Stimulated activated naive CD8-positive, alpha-beta T cell treated with anti-CD3 and anti-CD28 coated beads, Interleukin-15, amount 100 ng/mL, for 72 hours (primary cell): Measurements from ENCODE around the gene HELZ.

Experiments used
- ATAC-seq: fragments of 150-1000 bp; cut with Tn5 transposase; 2 replicates; pipeline ENCODE4 v1.10.0; 2021; ENCODE audit warnings: mild to moderate bottlenecking, moderate library complexity
- DNase-seq, 2 donors: peaks; one replicate each; pipeline ENCODE4 v3.0.0; 2021 to 2022
- H3K27ac Mint-ChIP-seq, 2 donors: one replicate each; pipeline ENCODE4 v1.8.0; 2022; ENCODE audit warnings: mild to moderate bottlenecking in 2 of 2, mixed read lengths in 2 of 2, moderate library complexity in 2 of 2
- H3K27me3 Mint-ChIP-seq: one replicate; pipeline ENCODE4 v1.8.0; 2022; ENCODE audit warnings: mixed read lengths
- H3K4me1 Mint-ChIP-seq: one replicate; pipeline ENCODE4 v1.8.0; 2022; ENCODE audit warnings: mild to moderate bottlenecking, mixed read lengths
- H3K4me3 Mint-ChIP-seq, 2 donors: one replicate each; pipeline ENCODE4 v1.8.0; 2022; ENCODE audit warnings: mild to moderate bottlenecking in 2 of 2, mixed read lengths in 2 of 2, moderate library complexity in 1 of 2
- H3K9me3 Mint-ChIP-seq, 2 donors: one replicate each; pipeline ENCODE4 v1.8.0; 2022; ENCODE audit warnings: mixed read lengths in 2 of 2

Gene HELZ

GRCh38 chr17:67247416-67247900 is 2.5 kb upstream of the HELZ start:
- peaks cover 27% of the 10 kb centered on the region for H3K4me1 Mint-ChIP-seq
- no peaks in the 10 kb centered on the region for H3K9me3 Mint-ChIP-seq
- no peak for DNase-seq
- peaks cover 18% of the 10 kb centered on the region for H3K27me3 Mint-ChIP-seq
- ATAC-seq = no peak
- no peak overlapping the region for H3K4me3 Mint-ChIP-seq
- H3K27ac Mint-ChIP-seq = peak overlapping the region in 1 of 2 donors; percentile 66

- Mint-ChIP-seq H3K9me3 (no peaks in the 10 kb centered on the region), H3K27ac (no peak overlapping the region), H3K4me1 (peaks cover 31% of the 10 kb centered on the region), H3K27me3 (peaks cover 18% of the 10 kb centered on the region), H3K4me3 (peak overlapping the region; percentile 72 to 89)
- DNase-seq (no peak), ATAC-seq (no peak)
Observed at GRCh38 chr17:67246653-67247415, 1.8 kb upstream of the HELZ start.

DNA sequence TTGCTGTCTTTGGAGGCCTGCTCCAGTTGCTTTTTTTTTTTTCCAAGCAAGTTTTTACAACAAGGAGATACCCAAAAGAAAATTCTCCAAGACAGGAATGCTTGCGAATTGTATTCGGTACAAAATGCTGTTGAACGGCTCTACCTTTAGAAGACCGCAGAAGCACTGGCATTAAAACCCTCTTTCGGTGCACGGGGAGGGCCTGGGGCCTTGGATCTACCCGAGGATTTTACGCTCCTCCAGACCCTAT is 1.3 kb upstream of the HELZ start:
- DNase-seq = no peak
- ATAC-seq = no peak
- Mint-ChIP-seq H3K9me3 (no peaks in the 10 kb centered on the region), H3K4me1 (peaks cover 36% of the 10 kb centered on the region), H3K4me3 (peak overlapping the region; percentile 72 to 89), H3K27ac (no peak overlapping the region), H3K27me3 (peaks cover 18% of the 10 kb centered on the region)

DNA sequence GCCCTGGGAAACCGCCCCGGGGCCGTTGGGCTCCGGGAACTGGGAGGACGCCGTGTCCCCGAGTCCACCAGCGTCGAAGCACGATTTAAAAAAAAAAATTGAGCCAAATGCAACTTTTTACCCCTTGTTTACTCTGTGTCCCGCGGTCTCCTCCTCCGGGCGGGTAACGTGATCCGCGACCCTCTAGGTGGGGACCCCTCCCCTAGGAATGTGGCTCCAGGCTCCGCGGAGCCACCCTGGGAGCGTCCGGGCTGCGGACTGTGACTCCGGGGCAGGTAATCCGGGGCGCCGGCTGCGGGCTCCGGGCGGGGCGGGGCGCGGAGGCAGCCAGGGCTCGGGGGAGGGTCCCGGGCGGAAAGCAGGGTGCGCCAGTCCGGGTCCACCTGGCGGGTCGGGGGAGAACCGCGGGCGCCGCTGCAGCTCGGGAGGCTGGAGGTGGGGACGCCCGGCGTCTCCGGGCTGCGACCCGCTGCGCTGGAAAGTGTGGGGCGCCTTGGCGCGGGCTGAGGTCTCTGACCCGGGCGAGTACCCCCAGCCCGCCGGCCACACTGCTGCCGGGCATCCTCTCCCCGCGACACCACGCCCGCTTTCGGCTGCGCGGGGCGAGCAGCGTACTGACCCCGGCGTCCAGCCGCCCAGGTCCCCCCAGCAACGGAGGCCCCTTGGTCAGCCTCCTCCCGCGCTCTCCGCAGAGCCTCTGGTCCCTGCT is 852 bp upstream of the HELZ start:
- DNase-seq (peak; percentile 48 to 51), ATAC-seq (peak; percentile 65)
- peaks cover 41% of the 10 kb centered on the region for H3K4me1 Mint-ChIP-seq
- peak overlapping the region; percentile 86 to 89 for H3K4me3 Mint-ChIP-seq
- H3K27me3 Mint-ChIP-seq = peaks cover 18% of the 10 kb centered on the region
- peak overlapping the region; percentile 85 to 86 for H3K27ac Mint-ChIP-seq
- no peaks in the 10 kb centered on the region for H3K9me3 Mint-ChIP-seq

- H3K4me3 Mint-ChIP-seq = peak overlapping the region; percentile 85 to 92
- peaks cover 18% of the 10 kb centered on the region for H3K27me3 Mint-ChIP-seq
- ATAC-seq (peak; percentile 66), DNase-seq (no peak)
- peak overlapping the region; percentile 94 to 96 for H3K27ac Mint-ChIP-seq
- no peaks in the 10 kb centered on the region for H3K9me3 Mint-ChIP-seq
- peaks cover 49% of the 10 kb centered on the region for H3K4me1 Mint-ChIP-seq
Observed at GRCh38 chr17:67244431-67245072, 444 bp downstream of the HELZ start.

GRCh38 chr17:67243284-67243683 is 1.7 kb downstream of the HELZ start:
- Mint-ChIP-seq H3K9me3 (no peaks in the 10 kb centered on the region), H3K4me3 (peak overlapping the region; percentile 85 to 92), H3K27ac (no peak overlapping the region), H3K4me1 (peaks cover 49% of the 10 kb centered on the region), H3K27me3 (peaks cover 18% of the 10 kb centered on the region)
- no peak for DNase-seq
- ATAC-seq = no peak

DNA sequence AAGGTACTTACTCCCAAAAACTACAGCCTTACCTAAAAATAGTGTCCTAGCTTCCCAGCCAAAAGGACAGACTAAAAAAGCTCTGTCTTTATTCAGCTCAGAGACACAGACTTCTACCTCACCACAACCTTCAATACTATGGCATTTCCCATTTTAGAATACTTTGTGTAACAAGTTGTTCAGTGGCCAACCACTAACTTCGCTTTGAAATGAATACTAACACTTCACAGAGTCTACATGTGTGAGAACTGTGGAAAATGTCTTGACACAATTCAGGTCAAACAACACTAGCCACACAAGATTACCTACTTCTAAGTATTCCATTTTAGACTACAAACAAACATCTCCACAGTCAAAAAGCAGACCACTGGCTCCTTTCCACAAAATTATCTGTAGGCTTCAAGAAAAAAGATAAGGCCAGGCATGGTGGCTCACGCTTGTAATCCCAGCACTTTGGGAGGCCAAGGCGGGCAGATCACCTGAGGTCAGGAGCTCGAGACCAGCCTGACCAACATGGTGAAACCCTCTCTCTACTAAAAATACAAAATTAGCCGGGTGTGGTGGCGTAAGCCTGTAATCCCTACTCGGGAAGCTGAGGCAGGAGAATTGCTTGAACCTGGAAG is 3.2 kb downstream of the HELZ start:
- ATAC-seq = no peak
- Mint-ChIP-seq H3K4me1 (peaks cover 44% of the 10 kb centered on the region), H3K27ac (no peak overlapping the region), H3K9me3 (no peaks in the 10 kb centered on the region), H3K27me3 (peaks cover 7% of the 10 kb centered on the region), H3K4me3 (peak overlapping the region in 1 of 2 donors; percentile 26)
- DNase-seq = no peak

DNA sequence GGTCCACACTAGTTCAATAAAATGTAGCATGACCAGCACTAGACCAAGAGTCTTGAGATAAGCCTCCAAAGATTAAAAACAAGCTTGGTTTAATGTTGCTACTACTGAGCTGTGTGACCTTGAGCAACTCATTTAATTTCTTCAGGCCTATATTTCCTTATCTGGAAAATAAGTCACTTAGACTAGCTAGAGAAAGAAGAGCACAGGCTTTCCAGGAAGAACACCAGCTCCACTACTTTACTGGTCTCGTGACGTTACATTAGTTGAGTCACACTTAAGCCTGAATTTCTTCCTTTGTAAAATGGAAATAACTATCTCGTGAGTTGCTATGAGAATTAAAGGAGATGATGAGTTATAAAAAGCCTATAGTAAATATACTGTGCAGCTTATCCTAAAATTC is 5.4 kb downstream of the HELZ start:
- H3K27ac Mint-ChIP-seq = peak overlapping the region in 1 of 2 donors; percentile 46
- no peak for ATAC-seq
- no peak overlapping the region for H3K4me3 Mint-ChIP-seq
- H3K27me3 Mint-ChIP-seq = no peaks in the 10 kb centered on the region
- H3K9me3 Mint-ChIP-seq = no peaks in the 10 kb centered on the region
- H3K4me1 Mint-ChIP-seq = peaks cover 43% of the 10 kb centered on the region
- DNase-seq = no peak

- no peak overlapping the region for H3K4me3 Mint-ChIP-seq
- H3K4me1 Mint-ChIP-seq = peaks cover 40% of the 10 kb centered on the region
- H3K27me3 Mint-ChIP-seq = no peaks in the 10 kb centered on the region
- ATAC-seq (no peak), DNase-seq (no peak)
- no peaks in the 10 kb centered on the region for H3K9me3 Mint-ChIP-seq
- no peak overlapping the region for H3K27ac Mint-ChIP-seq
Observed at GRCh38 chr17:67238991-67239390, 6.0 kb downstream of the HELZ start.

DNA sequence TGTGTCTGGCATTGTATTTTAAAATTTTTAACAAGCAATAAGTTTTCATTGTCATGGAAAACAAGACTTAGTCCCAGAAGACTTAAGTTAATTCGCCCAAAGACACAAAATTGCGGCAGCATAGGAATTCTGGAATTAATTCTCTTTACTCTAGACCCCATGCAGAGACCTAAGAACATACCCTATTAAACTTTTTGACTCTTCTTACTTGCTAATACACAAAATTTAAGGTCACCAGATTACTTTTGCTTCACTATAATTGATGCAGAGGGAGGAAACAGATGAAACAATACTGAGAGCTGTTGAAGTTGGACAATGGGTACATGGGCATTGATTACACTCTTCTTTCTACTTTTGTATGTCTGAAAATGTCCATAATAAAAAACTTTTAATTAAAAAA is 12.6 kb downstream of the HELZ start:
- DNase-seq = no peak
- H3K9me3 Mint-ChIP-seq = no peaks in the 10 kb centered on the region
- no peak overlapping the region for H3K27ac Mint-ChIP-seq
- no peak for ATAC-seq
- H3K27me3 Mint-ChIP-seq = no peaks in the 10 kb centered on the region
- H3K4me1 Mint-ChIP-seq = peaks cover 27% of the 10 kb centered on the region
- H3K4me3 Mint-ChIP-seq = no peak overlapping the region

DNA sequence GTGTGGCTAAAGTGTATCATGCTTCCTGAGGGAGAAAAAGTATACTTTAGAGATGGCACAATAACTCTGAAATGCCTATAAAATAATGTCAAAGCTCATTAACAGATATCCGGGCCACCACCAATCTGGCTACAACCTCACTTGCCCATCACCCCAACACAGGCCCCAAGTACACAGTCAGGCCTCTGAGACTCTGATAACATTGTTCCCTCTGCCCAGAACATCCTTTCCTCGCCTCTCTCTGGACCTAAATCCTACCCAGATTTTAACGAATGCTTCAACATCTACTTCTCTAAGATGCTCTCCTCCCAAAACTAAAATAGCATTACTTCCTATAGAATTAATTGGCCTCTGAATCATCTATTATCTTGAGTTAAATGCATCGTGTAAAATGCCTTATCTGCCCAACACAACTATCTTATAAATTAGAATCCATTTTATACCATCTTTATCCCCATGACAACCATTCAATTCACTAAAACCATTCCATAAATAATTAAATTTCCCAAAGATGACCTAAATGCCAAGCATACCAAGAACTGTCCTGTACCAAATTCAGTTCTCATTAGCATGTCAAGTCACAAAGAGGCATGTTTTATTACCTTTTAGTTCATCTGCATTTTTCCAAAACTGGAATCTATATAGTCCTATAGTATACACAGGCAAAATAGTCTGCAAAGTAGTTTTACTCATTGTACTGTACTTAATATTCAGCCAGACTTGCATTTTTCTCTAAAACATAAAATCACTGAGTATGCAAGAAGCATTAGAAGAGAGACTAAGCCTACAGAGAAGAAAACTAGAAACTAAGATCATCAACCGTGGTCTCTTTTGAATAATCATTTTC is 15.7 kb downstream of the HELZ start:
- H3K4me3 Mint-ChIP-seq = no peak overlapping the region
- no peak for ATAC-seq
- no peak overlapping the region for H3K27ac Mint-ChIP-seq
- DNase-seq = no peak
- H3K27me3 Mint-ChIP-seq = no peaks in the 10 kb centered on the region
- no peaks in the 10 kb centered on the region for H3K9me3 Mint-ChIP-seq
- peaks cover 28% of the 10 kb centered on the region for H3K4me1 Mint-ChIP-seq

DNA sequence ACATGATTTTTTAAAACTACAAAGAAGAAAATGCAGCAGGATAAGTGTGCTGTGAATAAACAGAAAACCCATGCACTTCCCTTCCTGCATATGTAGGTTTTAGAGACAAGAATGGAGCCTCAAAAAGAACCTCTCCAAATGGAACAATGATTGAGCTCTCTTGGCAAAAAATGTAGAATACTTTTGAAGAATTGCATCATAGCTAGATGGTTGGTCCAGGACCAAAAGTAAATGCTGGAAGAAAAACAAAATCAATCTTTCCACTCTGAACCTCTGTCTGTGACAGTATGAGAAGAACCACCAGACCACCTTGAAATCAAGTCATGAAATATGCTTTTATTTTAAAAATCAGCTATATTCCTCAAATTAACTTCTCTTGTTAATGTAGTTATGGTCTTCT is 17.5 kb downstream of the HELZ start:
- Mint-ChIP-seq H3K4me3 (no peak overlapping the region), H3K4me1 (peaks cover 42% of the 10 kb centered on the region), H3K9me3 (peaks cover 0 to 6% of the 10 kb centered on the region in 2 donors), H3K27me3 (no peaks in the 10 kb centered on the region), H3K27ac (no peak overlapping the region)
- DNase-seq (no peak), ATAC-seq (no peak)

DNA sequence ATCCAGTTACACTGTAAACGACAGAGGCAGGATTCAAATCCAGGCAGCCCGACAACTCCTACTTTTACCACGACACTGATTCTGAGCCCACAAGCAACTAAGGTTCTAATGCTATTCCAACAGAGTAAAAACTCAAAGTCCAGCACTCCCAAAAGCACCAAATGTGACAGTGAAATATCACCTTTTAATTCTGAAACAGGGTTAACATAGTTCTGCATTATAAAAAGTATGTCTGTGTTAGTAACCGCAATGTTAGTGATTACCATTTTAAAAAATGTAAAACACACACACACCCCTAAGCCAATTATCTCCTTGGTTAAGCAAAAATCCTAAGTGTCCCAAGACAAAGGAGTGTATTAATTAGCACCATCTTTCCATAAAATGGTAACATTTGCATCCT is 19.7 kb downstream of the HELZ start:
- no peaks in the 10 kb centered on the region for H3K27me3 Mint-ChIP-seq
- H3K4me1 Mint-ChIP-seq = peaks cover 47% of the 10 kb centered on the region
- H3K9me3 Mint-ChIP-seq = peaks cover 0 to 6% of the 10 kb centered on the region in 2 donors
- DNase-seq (no peak), ATAC-seq (no peak)
- no peak overlapping the region for H3K4me3 Mint-ChIP-seq
- no peak overlapping the region for H3K27ac Mint-ChIP-seq

GRCh38 chr17:67224736-67225135 is 20.3 kb downstream of the HELZ start:
- Mint-ChIP-seq H3K4me1 (peaks cover 47% of the 10 kb centered on the region), H3K4me3 (no peak overlapping the region), H3K27ac (no peak overlapping the region), H3K9me3 (peaks cover 0 to 6% of the 10 kb centered on the region in 2 donors), H3K27me3 (no peaks in the 10 kb centered on the region)
- ATAC-seq (no peak), DNase-seq (no peak)

- no peak for DNase-seq
- Mint-ChIP-seq H3K4me3 (peak overlapping the region in 1 of 2 donors; percentile 57), H3K4me1 (peaks cover 40% of the 10 kb centered on the region), H3K27ac (peak overlapping the region in 1 of 2 donors; percentile 43), H3K27me3 (no peaks in the 10 kb centered on the region), H3K9me3 (peaks cover 0 to 6% of the 10 kb centered on the region in 2 donors)
- peak; percentile 60 for ATAC-seq
Observed at GRCh38 chr17:67223924-67224323, 21.1 kb downstream of the HELZ start.
